ENCODE measurements around the gene CIPC. TPM values are rescaled to one million over a fixed set of nuclear protein-coding genes. Genes with fewer than 3 reads are reported as not detected.

CIPC gene
- total and polyA plus RNA-seq, 4 donors = 6.4 to 32.0 (median 18.6) TPM

GRCh38 chr14:77119851-77120250 is 21.8 kb downstream of the CIPC start:
- Histone ChIP-seq H3K27me3 (ENCODE audit: control insufficient read depth in 3 of 3, insufficient read depth in 3 of 3, low read length in 2 of 3) (peaks cover 0 to 12% (median 10%) of the 10 kb centered on the region in 3 donors), H3K9ac (ENCODE audit: insufficient read depth in 1 of 2, low read length in 2 of 2) (no peak overlapping the region), H3K9me3 (ENCODE audit: control insufficient read depth in 4 of 4, insufficient read depth in 3 of 4, low read length in 3 of 4) (no peaks in the 10 kb centered on the region), H3K4me1 (ENCODE audit: control insufficient read depth in 5 of 5, insufficient read depth in 5 of 5, low read length in 5 of 5) (peaks cover 0 to 16% (median 5%) of the 10 kb centered on the region in 5 donors), H3K27ac (ENCODE audit: low read depth in 1 of 2, low read length in 1 of 2) (no peak overlapping the region), H3K36me3 (ENCODE audit: control insufficient read depth in 4 of 4, insufficient read depth in 4 of 4, low read length in 4 of 4) (peaks cover 0 to 7% (median 4%) of the 10 kb centered on the region in 4 donors), H3K4me3 (no peak overlapping the region)
- ATAC-seq (ENCODE audit: insufficient read depth, low FRiP score) = no peak
- DNase-seq = no peak
- no peak for TF ChIP-seq CTCF (IDR thresholded peaks at IDR 0.05; ENCODE audit: control extremely low read depth, extremely low read depth)
- 93 to 95% methylated on average over 7 of the region's 7 CpGs for WGBS, 2 donors

- Histone ChIP-seq H3K27ac (ENCODE audit: low read depth in 1 of 2, low read length in 1 of 2) (peak overlapping the region in 1 of 2 donors; percentile 15), H3K4me1 (ENCODE audit: control insufficient read depth in 5 of 5, insufficient read depth in 5 of 5, low read length in 5 of 5) (peaks cover 0 to 19% (median 10%) of the 10 kb centered on the region in 5 donors), H3K9me3 (ENCODE audit: control insufficient read depth in 4 of 4, insufficient read depth in 3 of 4, low read length in 3 of 4) (no peaks in the 10 kb centered on the region), H3K27me3 (ENCODE audit: control insufficient read depth in 3 of 3, insufficient read depth in 3 of 3, low read length in 2 of 3) (peaks cover 0 to 20% (median 17%) of the 10 kb centered on the region in 3 donors), H3K9ac (ENCODE audit: insufficient read depth in 1 of 2, low read length in 2 of 2) (no peak overlapping the region), H3K4me3 (no peak overlapping the region), H3K36me3 (ENCODE audit: control insufficient read depth in 4 of 4, insufficient read depth in 4 of 4, low read length in 4 of 4) (peaks cover 0 to 7% (median 0%) of the 10 kb centered on the region in 4 donors)
- no peak for DNase-seq
- 65 to 66% methylated on average over 9 of the region's 9 CpGs for WGBS, 2 donors
- no peak for TF ChIP-seq CTCF (IDR thresholded peaks at IDR 0.05; ENCODE audit: control extremely low read depth, extremely low read depth)
- ATAC-seq (ENCODE audit: insufficient read depth, low FRiP score) = no peak
Measured at GRCh38 chr14:77120771-77121743, 23.0 kb downstream of the CIPC start.

- TF ChIP-seq CTCF (IDR thresholded peaks at IDR 0.05; ENCODE audit: control extremely low read depth, extremely low read depth) = no peak
- Histone ChIP-seq H3K36me3 (ENCODE audit: control insufficient read depth in 4 of 4, insufficient read depth in 4 of 4, low read length in 4 of 4) (peaks cover 0 to 5% (median 0%) of the 10 kb centered on the region in 4 donors), H3K27ac (ENCODE audit: low read depth in 1 of 2, low read length in 1 of 2) (no peak overlapping the region), H3K4me3 (no peak overlapping the region), H3K9me3 (ENCODE audit: control insufficient read depth in 4 of 4, insufficient read depth in 3 of 4, low read length in 3 of 4) (no peaks in the 10 kb centered on the region), H3K4me1 (ENCODE audit: control insufficient read depth in 5 of 5, insufficient read depth in 5 of 5, low read length in 5 of 5) (peaks cover 0 to 16% (median 10%) of the 10 kb centered on the region in 5 donors), H3K27me3 (ENCODE audit: control insufficient read depth in 3 of 3, insufficient read depth in 3 of 3, low read length in 2 of 3) (peaks cover 0 to 22% (median 17%) of the 10 kb centered on the region in 3 donors), H3K9ac (ENCODE audit: insufficient read depth in 1 of 2, low read length in 2 of 2) (no peak overlapping the region)
- no peak for DNase-seq
- ATAC-seq (ENCODE audit: insufficient read depth, low FRiP score) = no peak
- WGBS, 2 donors = 93 to 94% methylated on average over 6 of the region's 6 CpGs
Measured at GRCh38 chr14:77122526-77123125, 24.6 kb downstream of the CIPC start.

Measured in lung (tissue), 12 donors.